Activated naive CD4-positive, alpha-beta T cell treated with anti-CD3 and anti-CD28 coated beads, Interleukin-2, amount 50 U/mL, for 72 hours (primary cell): Measurements from ENCODE around the gene GCGR. TPM values are rescaled to one million over a fixed set of nuclear protein-coding genes. Genes with fewer than 3 reads are reported as not detected.

ENCODE experiments used
- ATAC-seq, 2 donors: fragments of 150-1000 bp; cut with Tn5 transposase; 2 replicates each; pipeline ENCODE4 v1.10.0; 2021; ENCODE audit warnings: mild to moderate bottlenecking in 2 of 2, moderate library complexity in 2 of 2
- DNase-seq, 2 donors: peaks; one replicate each; pipeline ENCODE4 v3.0.0; 2021 to 2022; ENCODE audit warnings: low spot score in 2 of 2
- H3K27ac Mint-ChIP-seq, 2 donors: one replicate each; pipeline ENCODE4 v1.8.0; 2022; ENCODE audit warnings: mild to moderate bottlenecking in 2 of 2, mixed read lengths in 2 of 2
- H3K36me3 Mint-ChIP-seq, 2 donors: one replicate each; pipeline ENCODE4 v1.8.0; 2022; ENCODE audit warnings: mixed read lengths in 2 of 2
- H3K9me3 Mint-ChIP-seq, 2 donors: one replicate each; pipeline ENCODE4 v1.8.0; 2022; ENCODE audit warnings: mixed read lengths in 2 of 2
- total RNA-seq, 2 donors: library from RNA; stranded (reverse); gene quantifications; one replicate each; pipeline ENCODE4 v1.2.3, GENCODE V29; 2022

Gene GCGR
- total RNA-seq, 2 donors from 2014 or later: not detected

DNA sequence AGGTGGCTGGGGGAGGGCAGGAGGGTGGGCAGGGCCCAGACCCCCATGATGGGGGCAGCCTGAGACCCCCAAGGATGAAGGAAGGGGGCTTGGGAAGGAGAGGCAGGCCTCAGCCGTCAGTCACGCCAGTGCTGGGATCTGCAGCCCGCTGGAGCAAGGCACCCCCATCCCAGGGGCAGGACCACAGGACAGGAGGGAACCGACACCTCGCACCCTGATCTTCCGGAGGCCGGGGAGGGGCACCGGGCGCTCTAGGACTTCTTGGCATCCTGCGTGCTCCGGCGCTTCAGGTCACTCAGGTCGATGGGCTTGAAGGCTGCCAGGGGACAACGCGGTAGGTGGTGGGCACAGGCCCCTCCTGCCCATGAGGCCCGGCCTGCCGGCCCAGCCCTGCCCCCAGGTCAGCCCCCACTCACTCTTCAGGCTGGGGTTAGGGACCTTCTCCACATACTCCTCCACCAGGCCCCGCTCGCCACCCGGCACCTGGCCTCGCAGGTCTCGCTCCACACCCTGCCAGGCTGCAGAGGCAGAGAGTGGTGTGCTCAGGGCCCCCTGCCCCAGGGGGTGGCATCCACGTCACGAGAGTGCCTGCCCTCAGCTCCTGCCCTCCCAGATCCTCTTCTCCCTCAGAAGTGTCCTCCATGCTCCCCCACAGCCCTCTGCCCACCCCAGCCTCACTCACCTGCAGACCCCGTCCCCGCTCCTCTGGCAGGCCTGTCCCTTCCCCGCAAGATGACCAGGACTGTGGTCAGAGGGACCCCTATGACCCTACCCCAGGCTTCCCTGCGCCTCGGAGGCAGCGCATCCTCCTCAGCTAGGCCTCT lies 19.3 kb downstream of the GCGR start:
- Mint-ChIP-seq H3K27ac (peak overlapping the region in 1 of 2 donors; percentile 55), H3K36me3 (no peaks in the 10 kb centered on the region), H3K9me3 (no peaks in the 10 kb centered on the region)
- ATAC-seq (no peak), DNase-seq (no peak)

DNA sequence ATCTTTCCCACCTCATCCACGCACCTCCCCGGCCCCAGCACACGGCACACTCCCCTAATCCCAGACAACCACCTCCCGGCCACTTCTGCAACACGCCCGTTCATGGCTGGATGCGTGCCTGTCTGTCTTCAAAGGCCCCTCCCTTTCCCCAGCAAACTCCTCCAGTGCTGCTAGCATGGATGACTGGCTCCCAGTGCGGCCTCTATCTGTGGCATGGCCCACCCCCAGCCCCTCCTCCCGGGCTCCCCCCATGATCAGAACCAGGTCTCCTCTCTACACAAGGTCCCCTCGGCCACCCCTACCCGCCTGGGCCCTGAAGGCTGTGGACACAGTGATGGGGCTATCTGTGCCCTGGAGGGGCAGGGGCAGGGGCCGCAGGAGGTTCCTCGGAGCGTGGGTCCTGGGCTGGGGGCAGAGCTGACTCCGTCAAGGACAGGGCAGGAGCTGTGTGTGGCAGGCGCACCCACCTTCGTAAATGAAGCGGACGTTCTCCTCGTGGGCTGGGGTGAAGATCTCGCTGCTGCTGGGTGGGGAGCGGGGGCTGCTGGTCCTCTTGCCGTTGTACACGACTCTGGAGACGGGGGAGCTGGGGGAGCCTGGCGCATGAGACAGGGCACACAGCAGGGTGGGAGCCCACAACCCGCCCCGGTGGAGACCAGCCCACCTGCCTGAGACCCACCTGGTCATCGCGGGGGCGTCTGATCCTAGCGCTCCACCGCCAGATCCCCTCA lies 20.0 kb downstream of the GCGR start:
- Mint-ChIP-seq H3K9me3 (no peaks in the 10 kb centered on the region), H3K27ac (peak overlapping the region in 1 of 2 donors; percentile 55), H3K36me3 (no peaks in the 10 kb centered on the region)
- no peak for ATAC-seq
- DNase-seq: no peak

GRCh38 chr17:81824595-81824994 lies 20.6 kb downstream of the GCGR start:
- H3K27ac Mint-ChIP-seq: no peak overlapping the region
- no peaks in the 10 kb centered on the region for H3K9me3 Mint-ChIP-seq
- no peaks in the 10 kb centered on the region for H3K36me3 Mint-ChIP-seq
- no peak for ATAC-seq
- DNase-seq: no peak

DNA sequence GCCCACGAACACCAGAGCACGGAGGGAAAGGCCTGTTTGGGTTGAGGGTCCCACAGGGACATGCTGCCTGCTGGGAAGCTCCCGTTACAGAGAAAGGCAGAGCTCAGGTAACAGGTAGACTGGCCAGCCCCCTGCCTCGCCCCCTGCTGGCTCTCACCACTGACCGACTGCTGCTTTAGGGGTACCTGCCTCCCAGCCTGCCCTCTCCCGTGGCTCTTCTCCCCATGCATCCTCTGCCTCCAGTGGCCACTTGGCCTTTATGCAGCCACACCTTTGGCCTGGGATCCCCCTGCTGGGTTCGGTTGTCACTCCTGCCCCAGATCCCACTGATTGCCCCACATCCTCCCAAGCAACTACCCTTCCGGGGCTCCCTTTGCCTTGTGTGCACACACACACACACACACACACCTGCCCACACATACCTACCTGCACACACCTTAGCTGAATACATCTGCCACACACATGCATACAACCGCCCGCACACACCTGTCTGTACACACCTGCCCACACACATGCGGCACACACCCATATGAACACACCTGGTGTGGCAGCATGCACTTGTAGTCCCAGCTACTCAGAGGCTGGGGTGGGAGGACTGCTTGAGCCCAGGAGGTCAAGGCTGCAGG lies 22.0 kb downstream of the GCGR start:
- Mint-ChIP-seq H3K36me3 (no peaks in the 10 kb centered on the region), H3K9me3 (no peaks in the 10 kb centered on the region), H3K27ac (peak overlapping the region in 1 of 2 donors; percentile 64)
- no peak for DNase-seq
- ATAC-seq: no peak

DNA sequence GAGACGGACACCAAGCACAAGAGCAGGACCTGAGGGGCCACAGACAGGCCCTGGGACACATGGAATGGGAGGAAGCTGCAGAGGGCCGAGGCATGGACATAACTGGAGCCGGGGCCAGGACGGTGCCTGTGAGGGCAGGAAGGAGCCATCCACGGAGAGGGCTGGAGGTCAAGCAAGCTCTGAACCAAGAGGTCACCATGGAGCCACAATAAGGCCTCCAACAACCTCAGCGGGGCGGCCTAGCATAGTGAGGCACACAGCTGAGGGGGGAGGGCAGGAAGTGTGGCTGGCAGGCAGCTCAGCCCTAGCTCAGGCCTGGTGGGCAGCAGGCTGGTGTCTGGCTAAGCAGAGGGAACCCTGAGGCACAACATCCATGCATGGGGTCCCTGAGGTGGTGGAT lies 24.7 kb downstream of the GCGR start:
- Mint-ChIP-seq H3K9me3 (no peaks in the 10 kb centered on the region), H3K36me3 (peaks cover 5 to 7% of the 10 kb centered on the region in 2 donors), H3K27ac (peak overlapping the region in 1 of 2 donors; percentile 68)
- DNase-seq (no peak), ATAC-seq (no peak)

DNA sequence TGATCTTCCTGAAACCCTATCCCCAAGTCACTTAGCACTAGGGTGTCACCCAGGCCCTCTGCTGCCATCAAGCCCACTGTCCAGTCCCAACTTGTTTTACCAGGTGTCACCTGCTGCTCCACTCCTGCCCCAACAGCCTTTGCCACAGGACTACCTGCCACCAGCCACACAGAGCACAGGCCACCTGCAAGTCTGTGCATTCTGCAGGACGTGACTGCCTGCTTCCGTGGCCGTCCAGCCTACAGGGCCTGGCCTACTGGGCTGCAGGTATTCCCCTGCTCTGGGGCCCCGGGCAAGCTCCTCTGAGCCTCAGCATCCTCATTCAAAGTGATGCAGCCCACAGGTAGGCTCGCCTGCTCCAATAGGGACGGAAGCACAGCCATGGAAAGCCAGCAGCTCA lies 25.9 kb downstream of the GCGR start:
- ATAC-seq (no peak), DNase-seq (no peak)
- Mint-ChIP-seq H3K36me3 (peaks cover 5 to 7% of the 10 kb centered on the region in 2 donors), H3K27ac (no peak overlapping the region), H3K9me3 (no peaks in the 10 kb centered on the region)

DNA sequence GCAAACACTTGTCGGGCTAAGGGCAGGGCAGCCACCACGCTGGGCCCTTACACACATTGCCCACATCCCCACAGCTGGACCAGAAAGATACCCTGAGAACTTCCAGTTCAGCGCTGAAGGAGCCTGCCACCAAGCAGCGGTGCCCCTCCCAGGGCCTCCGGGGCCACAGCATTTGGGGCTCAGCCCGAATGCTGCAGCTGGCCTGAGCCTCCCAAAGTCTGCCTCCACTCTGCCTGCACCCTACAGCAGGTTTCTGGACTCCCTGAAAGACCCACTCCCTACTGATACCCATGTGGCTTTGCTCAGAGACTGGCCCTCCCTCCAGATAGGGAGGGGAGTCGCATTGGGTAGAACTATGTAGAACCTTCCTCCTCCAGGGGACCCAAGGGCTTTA lies 27.6 kb downstream of the GCGR start:
- peaks cover 5 to 7% of the 10 kb centered on the region in 2 donors for H3K36me3 Mint-ChIP-seq
- peak overlapping the region; percentile 81 to 89 for H3K27ac Mint-ChIP-seq
- no peaks in the 10 kb centered on the region for H3K9me3 Mint-ChIP-seq
- ATAC-seq (no peak), DNase-seq (no peak)

- Mint-ChIP-seq H3K9me3 (no peaks in the 10 kb centered on the region), H3K27ac (peak overlapping the region; percentile 81 to 89), H3K36me3 (peaks cover 5 to 7% of the 10 kb centered on the region in 2 donors)
- DNase-seq (peak in 1 of 2 donors; percentile 45), ATAC-seq (peak; percentile 36 to 57)
These were observed 28.1 kb downstream of the GCGR start for GRCh38 chr17:81831957-81832607.

DNA sequence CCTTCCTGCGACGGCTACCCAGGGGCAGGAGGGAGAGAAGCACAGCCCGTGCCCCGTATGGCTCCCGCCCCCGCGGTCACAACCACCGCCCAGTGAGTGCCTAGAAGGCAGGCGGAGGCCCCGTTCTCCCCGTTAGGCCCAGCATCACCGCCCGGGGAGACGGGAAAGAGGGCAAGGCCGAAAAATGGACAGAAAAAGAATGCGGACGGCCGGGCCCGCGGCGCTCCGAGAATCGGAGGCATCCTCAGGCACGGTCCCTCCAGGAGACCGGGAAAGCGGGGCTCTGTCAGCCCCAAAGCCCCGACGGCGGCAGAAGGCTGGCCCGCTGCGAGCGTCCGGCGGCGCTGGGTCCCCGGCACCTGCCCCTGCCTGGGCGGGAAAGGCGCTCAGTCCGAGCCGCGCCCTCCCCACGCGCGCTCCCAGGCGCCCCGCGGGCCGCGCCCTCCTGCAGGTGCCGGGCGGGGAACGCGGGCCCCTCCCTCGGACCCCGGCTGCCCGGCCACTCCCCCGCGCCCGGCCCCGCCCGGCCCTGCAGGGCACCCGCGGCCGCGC lies 28.7 kb downstream of the GCGR start:
- Mint-ChIP-seq H3K36me3 (peaks cover 5 to 7% of the 10 kb centered on the region in 2 donors), H3K27ac (peak overlapping the region; percentile 81 to 89), H3K9me3 (no peaks in the 10 kb centered on the region)
- DNase-seq (peak in 1 of 2 donors; percentile 62), ATAC-seq (peak; percentile 50 to 65)

GRCh38 chr17:81833160-81833920 lies 29.4 kb downstream of the GCGR start, which contains the start of gene MCRIP1:
Gene MCRIP1 (minus strand): TSS chr17:81833291. CDS start chr17:81824506, 8,785 bp downstream.
- DNase-seq (peak; percentile 97), ATAC-seq (peak; percentile 83 to 87)
- H3K27ac Mint-ChIP-seq: peak within 1 kb of the TSS; percentile 81 to 89
- H3K9me3 Mint-ChIP-seq: no peaks in the 10 kb centered on the region
- peaks cover 5 to 7% of the 10 kb centered on the region in 2 donors for H3K36me3 Mint-ChIP-seq

DNA sequence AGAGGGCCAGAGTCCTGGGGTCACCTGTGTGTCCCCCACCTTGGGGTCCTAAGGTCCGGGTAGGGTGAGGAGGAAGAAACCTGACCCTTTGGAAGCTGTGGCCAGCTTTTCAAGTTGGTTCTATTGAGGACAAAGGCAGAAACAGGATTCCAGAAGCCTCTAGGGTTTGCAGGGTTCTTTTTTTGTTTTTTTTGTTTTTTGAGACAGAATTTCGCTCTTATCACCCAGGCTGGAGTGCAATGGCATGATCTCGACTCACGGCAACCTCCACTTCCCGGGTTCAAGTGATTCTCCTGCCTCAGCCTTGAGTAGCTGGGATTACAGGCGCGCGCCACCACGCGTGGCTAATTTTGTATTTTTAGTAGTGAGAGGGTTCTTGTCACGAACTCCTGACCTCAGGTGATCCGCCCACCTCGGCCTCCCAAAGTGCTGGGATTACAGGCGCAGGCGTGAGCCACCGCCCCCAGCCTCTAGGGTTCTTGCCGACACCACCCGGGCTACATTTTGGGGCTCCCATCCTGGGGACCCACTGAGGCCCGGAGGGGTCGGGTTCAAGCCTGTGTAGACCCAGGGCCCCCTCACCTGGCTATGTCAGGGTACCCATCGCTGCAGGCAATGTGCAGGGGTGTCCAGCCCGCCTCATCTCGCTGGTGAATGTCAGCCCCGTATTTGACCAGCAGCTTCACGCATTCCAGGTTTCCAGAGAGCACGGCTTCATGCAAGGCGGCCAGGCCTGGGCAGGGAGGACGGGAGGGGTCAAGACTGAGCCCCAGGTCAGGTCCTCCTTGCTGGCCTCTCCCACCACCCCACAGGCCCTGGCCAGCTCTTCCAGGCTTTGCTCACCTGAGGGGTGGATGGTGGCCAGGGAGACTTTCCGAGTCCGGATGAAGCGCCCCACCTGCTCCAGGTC lies 30.2 kb downstream of the GCGR start:
- no peak for ATAC-seq
- Mint-ChIP-seq H3K9me3 (no peaks in the 10 kb centered on the region), H3K36me3 (peaks cover 5 to 7% of the 10 kb centered on the region in 2 donors), H3K27ac (peak overlapping the region; percentile 81 to 89)
- no peak for DNase-seq

DNA sequence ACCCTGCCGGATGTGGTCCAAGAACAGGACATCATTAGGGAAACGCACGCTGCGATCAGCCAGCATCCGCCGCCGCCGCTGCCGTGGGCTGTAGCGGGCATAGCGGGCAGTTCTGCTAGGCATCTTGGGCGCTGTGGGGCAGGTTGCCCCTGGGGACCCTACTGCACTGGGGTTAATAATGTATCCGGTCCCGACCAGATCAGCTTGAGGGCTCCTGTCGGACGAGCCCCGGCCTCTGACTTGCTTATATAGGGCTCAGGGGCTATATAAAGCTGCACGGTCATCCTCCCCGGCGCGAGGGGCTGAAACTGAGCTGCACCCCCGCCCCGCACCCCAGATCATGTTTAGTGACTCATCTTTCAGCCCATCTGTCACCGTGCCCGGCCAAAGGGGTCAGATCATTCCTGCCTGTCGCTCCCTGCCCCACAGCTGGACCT lies 30.9 kb downstream of the GCGR start, which contains the start of gene PPP1R27:
Gene PPP1R27, minus strand, starts transcription at position 220 of the 437 bp plus-strand sequence. Its CDS starts 97 bp downstream, at position 123.
- Mint-ChIP-seq H3K9me3 (no peaks in the 10 kb centered on the region), H3K36me3 (peaks cover 5 to 7% of the 10 kb centered on the region in 2 donors)
- ATAC-seq: no peak

GRCh38 chr17:81837641-81838040 lies 33.7 kb downstream of the GCGR start:
- ATAC-seq (no peak), DNase-seq (no peak)
- Mint-ChIP-seq H3K27ac (no peak overlapping the region), H3K36me3 (no peaks in the 10 kb centered on the region), H3K9me3 (no peaks in the 10 kb centered on the region)

More for the DNA sequence above, 30.9 kb downstream of the GCGR start, which contains the start of gene PPP1R27:
- peak within 1 kb of the TSS; percentile 85 to 89 for H3K27ac Mint-ChIP-seq
- no peak for DNase-seq

DNA sequence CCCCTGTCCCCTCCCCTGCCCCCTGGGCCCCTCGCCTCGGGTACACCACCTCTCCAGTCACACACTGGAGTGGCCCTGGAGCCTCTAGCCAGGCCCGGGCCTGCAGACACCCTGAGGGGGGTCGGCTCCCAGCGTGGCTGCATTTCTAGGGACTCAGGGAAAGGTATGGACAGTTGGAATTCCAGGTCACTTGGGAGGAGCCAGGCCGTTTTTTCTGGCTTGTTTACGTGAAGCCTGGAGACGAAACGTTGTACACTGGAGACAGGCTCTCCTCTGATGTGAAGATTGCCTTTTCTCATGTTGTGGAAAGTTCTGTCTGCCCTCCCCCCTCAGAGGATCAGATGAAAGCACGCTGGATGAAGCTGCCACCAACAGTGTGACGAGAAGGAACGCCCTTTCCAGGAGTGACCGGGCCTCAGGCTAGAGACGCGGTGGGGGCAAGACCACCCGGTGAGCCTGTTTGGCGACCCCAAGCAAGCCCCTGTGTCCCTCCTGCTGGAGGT lies 34.9 kb downstream of the GCGR start:
- DNase-seq (no peak), ATAC-seq (no peak)
- Mint-ChIP-seq H3K27ac (no peak overlapping the region), H3K9me3 (no peaks in the 10 kb centered on the region), H3K36me3 (peaks cover 0 to 6% of the 10 kb centered on the region in 2 donors)
